ENCODE measurements around the gene PDP2. TPM values are rescaled to one million over a fixed set of nuclear protein-coding genes. Genes with fewer than 3 reads are reported as not detected.

The PDP2 gene
- polyA plus RNA-seq, 1 donor (not counting 4 experiments of a cell fraction or from before 2014, with no cell fraction given): 18.5 TPM

- Histone ChIP-seq H3K36me3 (ENCODE audit: control insufficient read depth in 2 of 2, extremely low read depth in 1 of 2, insufficient read depth in 2 of 2, low read length in 2 of 2) (peaks cover 1 to 7% of the 10 kb centered on the region in 2 experiments), H3K4me2 (ENCODE audit: control insufficient read depth, extremely low read depth, insufficient read depth, low read depth, low read length) (no peak overlapping the region), H4K20me1 (ENCODE audit: control insufficient read depth, extremely low read depth, insufficient read depth, low read length) (peaks cover 2% of the 10 kb centered on the region), H3K4me1 (ENCODE audit: control insufficient read depth, extremely low read depth, insufficient read depth, low read length) (peaks cover 21% of the 10 kb centered on the region), H2AFZ (ENCODE audit: control insufficient read depth, low read length) (peak overlapping the region; percentile 63), H3K4me3 (ENCODE audit: control insufficient read depth in 2 of 3, extremely low read depth in 1 of 3, insufficient read depth in 2 of 3, low read depth in 1 of 3, low read length in 3 of 3) (no peak overlapping the region), H3K9ac (ENCODE audit: control insufficient read depth, extremely low read depth, insufficient read depth, low read length) (no peak overlapping the region), H3K79me2 (ENCODE audit: control insufficient read depth, insufficient read depth, low read length) (peaks cover 28% of the 10 kb centered on the region), H3K27me3 (ENCODE audit: control insufficient read depth, extremely low read depth, insufficient read depth, low read length) (no peaks in the 10 kb centered on the region), H3K9me1 (ENCODE audit: control insufficient read depth, extremely low read depth, insufficient read depth, low read length) (no peaks in the 10 kb centered on the region), H3K27ac (ENCODE audit: control insufficient read depth, insufficient read depth, low read length) (no peak overlapping the region), H3K9me3 (ENCODE audit: control insufficient read depth, low read depth, low read length) (no peaks in the 10 kb centered on the region)
- FAIRE-seq (no peak), DNase-seq (ENCODE audit: low read depth, low spot score) (no peak)
- no peak for TF ChIP-seq EZH2 (IDR thresholded peaks at IDR 0.05; ENCODE audit: low read length)
- no peak for TF ChIP-seq CTCF (optimal IDR thresholded peaks at IDR 0.05 in 1 of 3, IDR thresholded peaks at IDR 0.05 in 1 of 3, conservative IDR thresholded peaks at IDR 0.05 in 1 of 3; ENCODE audit: extremely low read depth in 1 of 3, insufficient read depth in 2 of 3, low read length in 3 of 3)
- dilution Hi-C loops (cut with MboI; ENCODE audit: extremely low pct_ligation_motif_present, low sequenced_read_pairs): no loop called here
Measured at GRCh38 chr16:66832661-66833305, 47.5 kb upstream of the PDP2 start.

GRCh38 chr16:66834746-66835145 lies 45.6 kb upstream of the PDP2 start:
- no peaks in the 10 kb centered on the region for H3K27me3 ChIP-seq (ENCODE audit: control insufficient read depth, extremely low read depth, insufficient read depth, low read length)
- no peaks in the 10 kb centered on the region for H4K20me1 ChIP-seq (ENCODE audit: control insufficient read depth, extremely low read depth, insufficient read depth, low read length)
- no peak overlapping the region for H3K27ac ChIP-seq (ENCODE audit: control insufficient read depth, insufficient read depth, low read length)
- no peaks in the 10 kb centered on the region for H3K36me3 ChIP-seq (ENCODE audit: control insufficient read depth in 2 of 2, extremely low read depth in 1 of 2, insufficient read depth in 2 of 2, low read length in 2 of 2)
- no peak overlapping the region for H3K9ac ChIP-seq (ENCODE audit: control insufficient read depth, extremely low read depth, insufficient read depth, low read length)
- peaks cover 8% of the 10 kb centered on the region for H3K79me2 ChIP-seq (ENCODE audit: control insufficient read depth, insufficient read depth, low read length)
- H3K4me2 ChIP-seq (ENCODE audit: control insufficient read depth, extremely low read depth, insufficient read depth, low read depth, low read length): no peak overlapping the region
- FAIRE-seq: no peak
- dilution Hi-C loops (cut with MboI; ENCODE audit: extremely low pct_ligation_motif_present, low sequenced_read_pairs): no loop called here
- no peaks in the 10 kb centered on the region for H3K9me3 ChIP-seq (ENCODE audit: control insufficient read depth, low read depth, low read length)
- peaks cover 12% of the 10 kb centered on the region for H3K4me1 ChIP-seq (ENCODE audit: control insufficient read depth, extremely low read depth, insufficient read depth, low read length)
- no peaks in the 10 kb centered on the region for H3K9me1 ChIP-seq (ENCODE audit: control insufficient read depth, extremely low read depth, insufficient read depth, low read length)
- H3K4me3 ChIP-seq (ENCODE audit: control insufficient read depth in 2 of 3, extremely low read depth in 1 of 3, insufficient read depth in 2 of 3, low read depth in 1 of 3, low read length in 3 of 3): no peak overlapping the region
- no peak overlapping the region for H2AFZ ChIP-seq (ENCODE audit: control insufficient read depth, low read length)
- DNase-seq (ENCODE audit: low read depth, low spot score): no peak
- TF ChIP-seq CTCF (optimal IDR thresholded peaks at IDR 0.05 in 1 of 3, IDR thresholded peaks at IDR 0.05 in 1 of 3, conservative IDR thresholded peaks at IDR 0.05 in 1 of 3; ENCODE audit: extremely low read depth in 1 of 3, insufficient read depth in 2 of 3, low read length in 3 of 3): no peak
- no peak for TF ChIP-seq EZH2 (IDR thresholded peaks at IDR 0.05; ENCODE audit: low read length)
